GM18907 (cell line): ENCODE data around the gene CEACAM19.
"Not testable (repeated sequence)": the region's sequence is repeated elsewhere in the genome, so short reads cannot be mapped to it uniquely, and the experiment has no call there.

Experiments
- ATAC-seq: cut with Tn5 transposase; IDR thresholded peaks from one replicate; pipeline ENCODE4 v1.9.1; 2021; ENCODE audit warnings: mild to moderate bottlenecking, moderate library complexity; ENCODE audit not compliant: unreplicated experiment

CEACAM19 gene, protein sequence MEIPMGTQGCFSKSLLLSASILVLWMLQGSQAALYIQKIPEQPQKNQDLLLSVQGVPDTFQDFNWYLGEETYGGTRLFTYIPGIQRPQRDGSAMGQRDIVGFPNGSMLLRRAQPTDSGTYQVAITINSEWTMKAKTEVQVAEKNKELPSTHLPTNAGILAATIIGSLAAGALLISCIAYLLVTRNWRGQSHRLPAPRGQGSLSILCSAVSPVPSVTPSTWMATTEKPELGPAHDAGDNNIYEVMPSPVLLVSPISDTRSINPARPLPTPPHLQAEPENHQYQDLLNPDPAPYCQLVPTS

DNA sequence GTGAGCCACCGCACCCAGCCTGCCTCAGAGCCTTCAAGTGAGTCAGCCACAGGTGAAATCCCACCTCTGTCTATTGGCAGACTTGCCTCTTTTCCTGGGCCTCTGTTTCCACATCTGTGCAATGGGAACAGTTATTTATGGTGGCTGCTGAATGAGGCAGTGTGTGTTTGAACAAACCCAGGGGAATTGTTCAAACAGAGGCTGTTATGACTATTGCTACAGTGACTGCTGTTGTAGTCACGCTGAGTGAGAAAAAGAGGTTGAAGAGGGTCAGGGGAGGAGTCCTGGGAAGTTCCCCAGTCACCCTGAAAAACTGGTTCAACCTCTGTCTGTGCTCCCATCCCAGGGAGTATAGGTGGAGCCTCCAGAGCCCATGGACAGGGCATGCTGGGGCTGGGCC lies at the start of gene CEACAM19:
CEACAM19 (plus strand) TSS at position 83 of the 400 bp plus-strand sequence. CDS start 450 bp downstream, outside the sequence.
- no peak for ATAC-seq

DNA sequence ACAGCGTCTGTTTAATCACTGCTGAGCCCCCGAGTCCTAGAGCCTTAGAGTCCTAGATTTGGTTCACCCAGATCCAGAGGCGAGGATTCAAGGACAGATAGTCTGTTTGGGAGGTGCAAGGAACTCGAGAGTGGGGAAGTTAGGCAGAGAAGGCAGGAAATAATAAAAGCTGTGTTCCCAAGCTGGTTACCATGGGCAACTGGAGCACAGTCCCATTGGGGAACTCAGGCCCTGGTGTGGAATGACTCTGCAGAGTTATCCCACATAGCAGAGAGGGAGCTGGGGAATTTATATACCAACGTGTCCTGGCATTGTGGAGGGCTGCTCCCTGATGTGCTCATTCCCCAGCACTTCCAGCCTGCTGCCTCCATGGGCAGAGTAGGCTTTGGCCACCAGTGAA lies 48.2 kb upstream of the CEACAM19 start:
- no peak for ATAC-seq

DNA sequence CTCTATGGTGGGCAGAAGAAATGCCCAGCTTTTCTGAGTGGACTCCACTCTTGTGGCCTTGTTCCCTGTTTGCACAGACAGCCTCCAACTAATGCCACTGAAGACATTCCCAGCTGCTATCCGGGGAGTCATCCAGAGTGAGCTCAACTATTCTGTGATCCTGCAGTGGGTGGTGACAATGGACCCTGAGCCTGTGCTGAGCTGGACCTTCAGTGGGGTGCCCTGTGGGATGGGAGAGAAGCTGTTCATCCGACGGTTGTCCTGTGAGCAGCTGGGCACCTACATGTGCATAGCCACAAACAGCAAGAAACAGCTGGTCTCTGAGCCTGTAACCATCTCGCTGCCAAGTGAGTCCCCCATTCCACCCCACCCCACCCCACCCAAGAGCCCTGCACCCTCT lies 47.7 kb upstream of the CEACAM19 start:
- no peak for ATAC-seq

DNA sequence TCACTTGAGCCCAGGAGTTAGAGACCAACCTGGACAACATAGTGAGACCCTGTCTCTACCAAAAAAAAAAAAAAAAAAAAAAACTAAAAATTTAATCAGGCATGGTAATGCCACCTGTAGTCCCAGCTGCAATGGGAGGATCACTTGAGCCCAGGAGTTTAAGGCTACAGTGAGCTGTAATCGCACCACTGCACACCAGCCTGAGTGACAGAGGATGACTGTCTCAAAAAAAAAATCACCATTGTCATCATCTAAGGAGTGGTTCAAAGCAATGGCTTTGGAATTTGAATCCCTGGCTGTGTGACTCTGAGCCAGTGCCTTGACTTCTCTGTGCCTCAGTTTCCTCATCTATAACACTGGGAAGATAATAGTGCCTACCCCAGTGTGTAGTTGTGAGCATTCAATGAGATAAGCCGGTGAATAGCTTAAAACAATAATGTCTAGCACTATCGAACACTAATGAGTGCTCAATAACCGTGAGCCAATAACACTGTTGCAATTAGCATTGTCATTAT lies 46.4 kb upstream of the CEACAM19 start:
- no peak for ATAC-seq

DNA sequence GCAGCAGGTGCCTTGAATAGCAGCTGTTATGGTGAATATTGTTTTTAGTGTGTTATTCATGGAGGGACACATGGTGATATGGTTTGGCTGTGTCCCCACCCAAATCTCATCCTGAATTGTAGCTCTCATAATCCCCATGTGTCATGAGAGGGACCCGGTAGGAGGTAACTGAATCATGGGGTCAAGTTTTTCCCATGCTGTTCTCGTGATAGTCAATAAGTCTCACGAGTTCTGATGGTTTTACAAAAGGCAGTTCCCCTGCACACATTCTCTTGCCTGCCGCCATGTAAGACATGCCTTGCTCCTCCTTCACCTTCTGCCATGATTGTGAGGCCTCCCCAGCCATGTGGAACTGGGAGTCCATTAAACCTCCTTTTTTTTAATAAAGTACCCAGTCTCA lies 45.6 kb upstream of the CEACAM19 start:
- ATAC-seq = not testable (repeated sequence)

DNA sequence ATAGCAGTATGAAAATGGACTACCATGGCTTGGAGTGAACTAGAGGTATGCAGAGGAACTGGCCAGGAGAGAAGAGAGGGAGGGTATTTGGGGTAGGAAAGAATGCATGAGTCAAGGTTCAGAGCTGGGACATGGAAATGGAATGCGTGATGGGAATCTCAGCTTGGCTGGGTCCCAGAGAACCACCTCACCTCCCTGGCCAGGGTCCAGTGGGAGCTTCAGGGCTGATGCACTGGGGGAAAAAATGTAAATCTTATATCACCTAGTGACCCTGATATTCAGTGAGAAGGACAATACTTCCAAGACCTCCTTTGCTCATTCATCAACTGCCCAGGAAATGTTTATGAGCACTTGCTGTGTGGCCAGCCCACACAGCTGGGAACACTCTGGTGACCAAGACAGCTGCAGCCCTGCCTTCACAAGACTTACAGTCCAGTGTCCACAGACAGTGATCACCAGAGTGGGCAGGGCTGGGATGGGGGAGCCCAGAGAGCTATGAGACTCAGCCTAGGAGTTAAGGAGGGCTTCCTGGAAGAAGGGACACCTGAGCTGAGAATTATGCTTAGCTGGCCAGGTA lies 45.1 kb upstream of the CEACAM19 start:
- no peak for ATAC-seq

DNA sequence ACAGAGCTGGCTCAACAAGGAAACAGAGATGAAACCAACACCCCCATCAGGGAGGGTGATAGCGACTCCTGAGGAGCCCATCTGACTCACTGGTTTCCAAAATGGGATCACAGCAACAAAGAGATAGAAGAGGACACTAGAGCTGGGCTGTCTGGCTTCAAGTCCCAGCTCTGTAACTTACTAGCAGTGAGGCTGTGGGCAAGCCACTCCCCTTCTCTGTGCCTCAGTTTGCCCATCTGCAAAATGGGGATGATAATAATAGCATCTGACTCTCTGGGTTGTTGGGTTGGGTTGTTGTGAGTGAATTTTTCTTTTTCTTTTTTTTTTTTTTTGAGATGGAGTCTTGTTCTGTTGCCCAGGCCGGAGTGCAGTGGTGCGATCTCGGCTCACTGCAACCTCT lies 43.7 kb upstream of the CEACAM19 start:
- no peak for ATAC-seq

DNA sequence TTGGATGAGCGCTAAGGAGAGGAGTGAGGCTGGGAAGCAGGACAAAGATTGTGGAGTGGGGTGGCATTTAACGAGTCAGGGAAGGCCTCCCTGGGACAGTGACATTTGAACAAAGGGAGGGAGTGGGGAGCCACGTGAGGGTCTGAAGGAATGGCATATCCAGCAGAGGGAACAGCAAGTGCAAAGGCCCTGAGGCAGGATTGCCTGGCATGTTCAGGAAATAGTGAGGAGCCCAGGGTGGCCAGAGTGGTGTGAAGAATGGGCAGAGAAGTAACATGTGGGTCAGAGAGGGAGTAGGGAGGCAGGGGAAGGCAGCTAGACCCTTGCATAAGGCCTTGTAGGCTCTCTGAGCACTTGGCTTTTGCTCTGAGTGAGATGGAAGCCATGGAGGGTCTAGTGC lies 42.5 kb upstream of the CEACAM19 start:
- ATAC-seq = no peak

DNA sequence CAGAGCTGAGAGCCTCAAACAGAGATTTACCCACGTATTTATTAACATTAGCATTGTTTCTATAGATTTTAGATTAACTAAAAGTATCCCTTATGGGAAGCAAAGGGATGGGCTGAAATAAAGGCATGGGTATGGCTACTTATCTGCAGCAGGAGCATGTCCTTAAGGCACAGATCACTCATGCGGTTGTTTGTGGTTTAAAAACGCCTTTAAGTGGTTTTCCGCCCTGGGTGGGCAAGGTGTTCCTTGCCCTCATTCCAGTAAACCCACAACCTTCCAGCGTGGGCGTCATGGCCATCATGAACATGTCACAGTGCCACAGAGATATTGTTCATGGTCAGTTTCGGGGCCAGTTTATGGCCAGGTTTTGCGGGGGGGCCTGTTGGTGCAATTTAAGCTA lies 39.7 kb upstream of the CEACAM19 start:
- not testable (repeated sequence) for ATAC-seq

DNA sequence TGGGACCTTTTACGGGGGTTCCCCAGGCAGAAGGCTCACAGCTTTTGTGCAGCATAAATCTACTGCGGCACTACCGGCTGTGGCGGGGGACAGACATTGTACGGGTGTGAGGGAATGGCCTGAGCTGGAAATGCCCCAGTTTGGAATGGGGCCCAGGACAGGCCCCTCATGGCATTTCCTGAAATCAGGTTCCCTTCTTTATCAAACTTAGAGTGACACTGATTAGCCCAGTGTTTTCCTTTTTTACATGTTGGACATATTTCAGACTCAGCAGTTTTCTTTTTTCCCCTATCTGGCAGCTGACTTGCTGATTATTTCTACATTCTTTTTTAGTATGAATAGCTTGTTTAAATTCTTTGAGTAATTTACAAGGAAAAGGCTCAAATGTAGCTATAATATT lies 37.2 kb upstream of the CEACAM19 start:
- not testable (repeated sequence) for ATAC-seq

DNA sequence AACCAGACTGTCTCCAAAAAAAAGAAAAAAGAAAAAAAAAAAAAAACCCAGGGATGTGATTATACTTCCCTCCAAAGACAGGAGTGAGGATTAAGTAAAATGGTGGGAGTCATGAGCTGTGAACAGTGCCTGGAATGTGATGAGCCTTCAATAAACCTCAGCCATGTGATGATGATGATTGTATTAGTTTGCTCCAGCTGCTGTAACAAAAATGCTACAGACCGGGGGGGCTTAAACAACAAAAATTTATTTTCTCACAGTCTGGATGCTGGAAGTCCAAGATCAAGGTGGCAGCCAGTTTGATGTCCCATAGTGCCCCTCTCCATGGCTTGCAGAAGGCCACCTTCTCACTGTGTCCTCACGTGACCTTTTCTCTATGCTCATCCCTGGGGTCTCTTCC lies 36.5 kb upstream of the CEACAM19 start:
- no peak for ATAC-seq

DNA sequence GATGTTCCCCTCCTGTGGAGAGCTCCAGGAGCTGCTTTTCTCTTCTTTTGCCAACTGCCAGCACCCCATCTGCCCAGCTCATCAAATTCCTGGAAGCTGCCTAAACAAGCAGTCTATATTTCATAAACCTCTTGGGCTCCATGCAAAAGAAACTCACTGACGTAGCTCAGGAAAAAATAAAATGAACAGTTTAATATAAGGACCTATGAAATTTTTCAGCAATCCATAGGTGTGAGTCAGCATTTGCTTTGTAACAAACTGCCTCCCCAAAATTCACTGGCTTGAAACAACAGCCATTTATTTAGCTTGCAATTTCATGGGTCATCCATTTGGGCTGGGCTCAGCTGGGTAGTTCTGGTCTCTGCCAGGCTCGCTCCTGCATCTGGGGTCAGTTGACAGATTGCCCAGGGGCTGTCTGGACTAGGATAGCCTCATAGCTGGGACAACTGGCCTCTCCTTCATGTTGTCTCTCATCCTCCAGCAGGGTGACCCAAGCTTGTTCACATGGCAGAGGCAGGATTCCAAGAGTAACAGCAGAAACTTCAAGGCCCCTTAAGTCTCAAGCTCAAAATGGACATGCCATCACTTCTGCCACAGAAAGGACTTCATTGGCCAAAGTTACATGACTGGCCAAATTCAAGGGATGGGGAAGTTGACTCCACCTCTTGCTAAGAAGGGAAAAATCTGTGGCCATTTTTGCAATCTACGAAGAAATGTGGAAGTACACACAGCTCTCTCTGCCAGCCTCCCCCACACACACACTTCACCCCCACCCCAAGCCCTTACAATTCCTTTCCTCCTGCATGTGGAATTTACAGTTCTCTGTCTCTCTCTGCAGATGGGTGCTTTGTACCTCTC lies 35.5 kb upstream of the CEACAM19 start:
- no peak for ATAC-seq

DNA sequence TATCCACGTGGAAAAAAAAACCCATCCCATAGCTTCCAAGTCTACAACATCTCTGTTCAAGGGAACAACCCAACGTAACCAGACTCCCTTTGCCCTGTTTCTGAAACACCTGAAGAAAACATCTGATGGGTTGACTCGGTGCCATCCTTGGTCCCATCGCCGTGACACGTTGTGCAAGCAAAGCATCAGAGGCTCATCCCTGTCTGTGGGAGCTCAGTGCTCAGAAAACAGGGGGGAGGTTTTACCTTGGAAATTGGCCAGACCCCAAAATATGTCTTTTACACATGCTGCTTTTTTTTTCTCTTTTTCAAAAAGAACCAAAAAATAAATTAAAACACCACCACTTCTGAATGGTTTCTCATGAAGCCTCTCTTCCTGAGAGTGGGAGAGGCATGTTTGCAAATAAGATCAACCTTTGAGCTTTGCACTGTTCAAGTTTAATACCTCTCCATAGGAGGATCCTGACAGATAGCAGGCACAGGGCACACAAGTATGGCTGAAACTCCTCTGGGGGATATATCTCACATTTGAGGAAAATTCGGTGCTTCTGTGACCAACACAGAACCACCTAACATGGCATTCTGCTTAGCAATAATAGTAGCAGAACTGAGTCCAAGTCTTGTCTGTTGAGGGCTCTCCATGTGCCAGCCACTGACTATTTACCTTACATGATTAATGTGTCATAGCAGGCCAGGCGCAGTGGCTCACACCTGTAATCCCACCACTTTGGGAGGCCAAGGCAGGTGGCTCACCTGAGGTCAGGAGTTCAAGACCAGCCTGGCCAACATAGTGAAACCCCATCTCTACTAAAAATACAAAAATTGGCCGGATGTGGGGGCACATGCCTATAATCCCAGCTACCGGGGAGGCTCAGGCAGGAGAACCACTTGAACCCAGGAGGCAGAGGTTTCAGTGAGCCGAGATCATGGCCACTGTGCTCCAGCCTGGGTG lies 34.6 kb upstream of the CEACAM19 start:
- ATAC-seq = no peak

DNA sequence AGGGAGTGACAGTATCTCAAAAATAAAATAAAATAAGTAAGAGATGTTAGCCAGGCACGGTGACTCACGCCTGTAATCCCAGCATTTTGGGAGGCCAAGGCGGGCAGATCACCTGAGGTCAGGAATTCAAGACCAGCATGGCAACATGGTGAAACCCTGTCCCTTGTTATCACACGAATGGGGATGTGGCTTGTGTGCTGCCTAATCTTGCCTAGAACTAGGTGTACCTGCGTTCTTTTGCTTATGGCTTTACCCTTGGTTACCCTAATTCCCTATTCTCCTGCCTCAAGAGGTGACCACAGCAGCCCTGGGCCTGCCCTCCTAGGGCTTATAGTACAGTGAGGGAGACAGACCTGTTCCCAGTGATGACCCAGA lies 33.9 kb upstream of the CEACAM19 start:
- ATAC-seq = no peak

DNA sequence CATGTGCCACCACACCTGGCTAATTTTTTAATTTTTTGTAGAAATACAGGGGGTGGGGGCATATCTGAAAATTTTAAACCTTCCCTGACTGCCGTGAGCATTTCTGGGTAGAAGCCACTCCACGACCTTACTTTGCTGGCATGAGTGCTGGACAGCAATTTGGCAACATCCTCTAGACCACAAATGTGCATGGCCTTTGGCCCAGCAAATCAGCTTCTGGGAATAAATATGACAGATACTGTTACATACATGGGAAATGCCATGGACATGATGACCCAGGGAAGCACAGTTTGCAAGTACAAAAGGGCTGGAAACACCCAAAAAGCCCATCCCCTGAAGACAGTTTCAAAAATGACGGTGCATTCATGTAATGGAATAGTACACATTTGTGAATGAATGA lies 30.8 kb upstream of the CEACAM19 start:
- ATAC-seq = no peak

DNA sequence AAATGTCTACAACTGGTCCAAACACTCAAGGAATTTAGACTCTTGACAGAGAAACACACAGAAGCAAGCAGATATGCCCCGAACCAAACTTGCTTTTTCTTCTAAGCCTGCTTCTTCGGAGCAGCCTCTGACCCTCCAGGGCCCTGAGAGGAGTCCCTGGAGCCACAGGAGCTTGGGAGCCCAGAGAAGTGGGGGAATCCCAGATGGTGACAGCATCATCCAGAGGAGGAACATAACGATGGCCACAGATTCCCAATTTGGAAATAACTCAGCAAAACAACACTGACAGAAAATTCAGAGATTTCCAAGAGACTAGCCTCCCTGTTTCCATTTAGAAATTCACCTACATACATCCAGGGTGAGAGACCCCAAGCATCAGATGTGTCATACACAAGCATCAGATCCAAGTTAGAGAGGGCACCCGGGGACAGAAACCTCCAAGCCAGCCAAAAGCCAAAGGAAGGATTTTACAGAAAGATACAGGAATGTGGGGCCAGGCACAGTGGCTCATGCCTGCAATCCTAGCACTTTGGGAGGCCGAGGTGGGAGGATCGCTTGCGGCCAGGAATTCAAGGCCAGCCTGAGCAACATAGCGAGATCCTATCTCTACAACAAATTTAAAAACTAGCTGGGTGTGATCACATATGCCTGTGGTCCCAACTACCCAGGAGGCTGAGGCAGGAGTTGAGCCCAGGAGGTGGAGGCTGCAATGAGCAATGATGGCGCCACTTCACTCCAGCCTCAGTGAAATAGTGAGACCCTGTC lies 29.6 kb upstream of the CEACAM19 start:
- ATAC-seq = no peak

DNA sequence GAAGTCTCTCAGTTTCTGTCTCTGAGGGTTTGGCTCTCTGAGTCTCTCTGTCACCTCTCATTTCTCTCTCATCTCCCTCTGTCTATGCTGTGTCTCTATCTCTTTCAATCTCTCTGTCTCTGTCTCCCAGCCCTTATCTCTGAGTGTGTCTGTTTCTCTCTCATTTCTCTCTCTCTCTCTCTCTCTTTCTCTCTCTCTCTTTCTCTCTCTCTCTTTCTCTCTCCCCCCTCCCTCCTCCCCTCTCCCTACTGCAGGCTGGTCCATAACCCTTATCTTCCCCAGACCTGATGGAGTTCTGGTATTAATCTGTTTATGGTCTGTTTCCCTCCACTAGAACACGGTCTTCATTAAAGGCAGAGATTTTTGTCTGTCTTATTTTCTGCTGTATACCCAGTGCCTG lies 28.9 kb upstream of the CEACAM19 start:
- no peak for ATAC-seq

DNA sequence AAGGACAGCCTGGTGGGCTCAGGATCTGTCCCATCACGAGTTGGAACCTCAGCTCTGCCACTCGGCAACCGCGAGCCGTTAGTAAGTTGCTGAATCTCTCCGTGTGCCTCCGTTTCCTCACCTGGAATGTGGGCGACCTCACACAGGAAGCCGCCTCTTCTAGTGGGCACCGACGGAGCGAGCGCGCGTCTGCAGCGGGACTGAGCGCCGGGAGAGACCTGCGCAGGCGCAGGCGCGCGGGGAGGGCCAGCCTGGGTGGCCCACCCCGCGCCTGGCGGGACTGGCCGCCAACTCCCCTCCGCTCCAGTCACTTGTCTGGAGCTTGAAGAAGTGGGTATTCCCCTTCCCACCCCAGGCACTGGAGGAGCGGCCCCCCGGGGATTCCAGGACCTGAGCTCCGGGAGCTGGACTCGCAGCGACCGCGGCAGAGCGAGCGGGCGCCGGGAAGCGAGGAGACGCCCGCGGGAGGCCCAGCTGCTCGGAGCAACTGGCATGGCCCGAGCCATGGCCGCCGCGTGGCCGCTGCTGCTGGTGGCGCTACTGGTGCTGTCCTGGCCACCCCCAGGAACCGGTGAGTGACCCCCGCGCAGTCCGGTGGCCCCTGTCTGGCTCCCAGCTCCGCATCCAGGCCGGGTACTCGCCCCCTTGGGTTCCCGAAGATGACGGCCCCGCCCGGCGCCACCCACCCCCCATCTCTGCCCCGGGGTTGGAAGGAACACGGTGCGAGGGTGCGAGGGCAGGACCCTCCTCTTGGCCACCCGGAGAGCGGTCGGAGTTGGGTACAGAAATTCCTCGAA lies 27.5 kb upstream of the CEACAM19 start, which contains the start of gene PVR:
PVR (plus strand) TSS at position 306 of the 797 bp plus-strand sequence; CDS start at position 493, 187 bp downstream.
- no peak for ATAC-seq
